Measurements from ENCODE around the gene TFG.
"Not testable (repeated sequence)": the region's sequence is repeated elsewhere in the genome, so short reads cannot be mapped to it uniquely, and the experiment has no call there.

Gene TFG

DNA sequence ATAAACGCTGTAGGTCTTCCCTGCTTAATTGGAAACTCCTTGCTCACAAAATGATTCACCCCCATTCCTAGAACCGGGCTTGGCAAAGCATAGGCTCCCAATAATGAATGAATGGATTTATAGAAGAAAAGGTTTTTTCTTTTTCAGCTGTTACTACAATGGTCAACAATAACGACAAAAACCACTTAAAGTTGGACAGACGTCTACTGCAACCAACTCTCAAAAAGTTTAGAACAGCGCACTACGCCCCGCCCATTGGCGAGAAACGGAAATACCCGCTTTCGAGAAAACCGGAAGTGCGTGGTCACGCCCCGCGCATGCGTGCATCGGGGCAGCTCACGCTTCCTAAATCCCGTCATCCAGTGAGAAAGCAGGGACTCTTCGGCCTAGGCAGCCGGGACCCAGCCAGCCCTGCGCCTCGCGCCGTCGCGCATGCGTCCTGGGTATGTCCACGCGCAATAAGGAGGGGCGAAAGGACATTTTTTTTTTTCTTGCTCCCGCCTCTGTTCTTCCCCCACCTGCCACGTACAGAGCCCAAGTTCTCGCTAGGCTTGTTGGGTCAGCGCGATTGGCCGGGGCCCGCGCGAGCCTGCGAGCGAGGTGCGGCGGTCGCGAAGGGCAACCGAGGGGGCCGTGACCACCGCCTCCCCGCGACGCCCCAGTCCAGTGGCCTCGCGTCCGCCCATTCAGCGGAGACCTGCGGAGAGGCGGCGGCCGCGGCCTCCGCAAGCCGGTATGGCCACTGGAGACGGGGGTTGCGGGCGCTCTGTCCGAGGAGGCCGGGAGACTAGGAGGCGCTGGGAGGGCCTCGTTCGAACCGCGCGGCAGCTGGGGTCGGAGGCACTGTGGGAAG is at the start of gene TFG:
TFG (plus strand) TSS at position 506 of the 853 bp plus-strand sequence. CDS start 4,192 bp downstream, outside the sequence.
- peak; percentile 95 for DNase-seq (ENCODE audit: low read depth, low spot score)
- H3K27ac ChIP-seq = peak within 1 kb of the TSS; percentile 93

- not testable (repeated sequence) for H3K27ac ChIP-seq; DNase-seq (ENCODE audit: low read depth, low spot score)
These were observed 48.0 kb upstream of the TFG start for GRCh38 chr3:100661294-100661693.

DNA sequence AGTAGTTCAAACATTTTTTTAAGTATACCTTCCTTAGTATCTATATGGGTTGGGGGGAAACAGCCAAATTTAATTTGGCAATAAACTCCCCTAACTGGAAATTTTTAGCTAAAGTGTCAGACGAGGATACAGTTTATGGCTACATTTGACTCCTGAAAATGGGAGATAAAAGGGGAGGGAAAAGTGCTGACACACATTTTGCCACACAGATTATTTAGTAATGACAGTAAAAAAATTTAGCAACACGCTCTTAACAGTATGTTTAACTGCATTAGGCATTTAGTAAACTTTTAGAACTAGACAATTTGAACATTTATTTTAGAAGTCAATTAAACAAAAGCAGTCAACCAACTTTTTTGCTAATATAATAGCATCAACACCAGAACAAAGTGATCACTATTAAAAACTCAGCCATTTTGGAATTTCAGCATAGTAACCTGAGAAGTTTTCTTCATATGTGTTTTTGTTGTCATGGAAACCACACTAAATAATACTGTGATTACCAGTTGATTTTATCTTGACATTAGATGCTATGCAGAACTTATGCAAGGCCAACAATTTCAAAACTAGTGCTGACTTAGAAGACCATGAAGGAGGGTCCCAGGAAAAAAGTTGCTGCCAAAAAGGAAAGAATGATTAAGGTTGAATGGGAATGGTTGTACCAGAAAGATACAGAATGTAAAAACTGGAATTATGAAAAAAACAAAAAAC is 47.0 kb upstream of the TFG start:
- no peak for DNase-seq (ENCODE audit: low read depth, low spot score)
- no peak overlapping the region for H3K27ac ChIP-seq

DNA sequence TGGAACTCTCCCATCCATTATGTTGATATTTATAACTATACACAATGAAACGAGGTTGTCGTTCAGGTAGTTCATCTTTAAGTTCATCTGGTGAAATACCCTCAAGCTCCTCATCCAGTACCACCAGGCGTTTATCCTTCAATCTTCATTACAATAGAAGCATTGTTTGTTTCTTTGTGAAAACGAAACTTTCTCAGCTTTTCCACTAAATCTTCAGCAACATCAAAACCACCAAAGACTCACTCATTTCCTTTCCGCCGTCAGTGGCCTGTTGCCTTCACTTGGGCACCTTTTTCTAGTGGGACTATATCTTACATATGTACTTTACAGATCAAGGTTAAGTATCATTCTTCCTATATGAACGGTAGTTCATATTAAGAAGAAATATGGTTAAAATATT is 44.1 kb upstream of the TFG start:
- no peak for DNase-seq (ENCODE audit: low read depth, low spot score)
- no peak overlapping the region for H3K27ac ChIP-seq

DNA sequence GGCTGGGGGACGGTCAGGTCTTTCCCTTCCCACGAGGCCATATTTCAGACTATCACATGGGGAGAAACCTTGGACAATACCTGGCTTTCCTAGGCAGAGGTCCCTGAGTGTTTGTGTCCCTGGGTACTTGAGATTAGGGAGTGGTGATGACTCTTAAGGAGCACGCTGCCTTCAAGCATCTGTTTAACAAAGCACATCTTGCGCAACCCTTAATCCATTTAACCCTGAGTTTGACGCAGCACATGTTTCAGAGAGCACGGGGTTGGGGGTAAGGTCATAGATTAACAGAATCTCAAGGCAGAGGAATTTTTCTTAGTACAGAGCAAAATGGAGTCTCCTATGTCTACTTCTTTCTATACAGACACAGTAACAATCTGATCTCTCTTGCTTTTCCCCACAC is 42.6 kb upstream of the TFG start:
- not testable (repeated sequence) for H3K27ac ChIP-seq; DNase-seq (ENCODE audit: low read depth, low spot score)

GRCh38 chr3:100667316-100667715 is 42.0 kb upstream of the TFG start:
- H3K27ac ChIP-seq; DNase-seq (ENCODE audit: low read depth, low spot score): not testable (repeated sequence)

GRCh38 chr3:100670995-100671394 is 38.3 kb upstream of the TFG start:
- DNase-seq (ENCODE audit: low read depth, low spot score); H3K27ac ChIP-seq: not testable (repeated sequence)

DNA sequence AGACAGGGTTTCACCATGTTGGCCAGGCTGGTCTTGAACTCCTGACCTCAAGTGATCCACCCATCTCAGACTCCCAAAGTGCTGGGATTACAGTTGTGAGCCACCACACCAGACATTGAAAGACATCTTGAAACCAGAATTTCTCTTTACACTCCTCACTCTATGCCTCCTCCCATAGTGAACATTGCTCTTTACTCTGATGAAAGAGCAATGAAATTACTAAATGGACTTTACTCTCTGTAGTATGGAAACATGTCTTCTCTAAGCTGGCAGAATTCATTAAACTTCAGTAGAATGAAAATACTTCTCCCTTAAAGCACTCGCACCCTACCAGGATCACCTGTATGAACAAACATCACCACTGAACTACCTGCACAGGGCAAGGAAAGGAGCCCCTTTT is 27.8 kb upstream of the TFG start:
- no peak overlapping the region for H3K27ac ChIP-seq
- DNase-seq (ENCODE audit: low read depth, low spot score) = no peak

DNA sequence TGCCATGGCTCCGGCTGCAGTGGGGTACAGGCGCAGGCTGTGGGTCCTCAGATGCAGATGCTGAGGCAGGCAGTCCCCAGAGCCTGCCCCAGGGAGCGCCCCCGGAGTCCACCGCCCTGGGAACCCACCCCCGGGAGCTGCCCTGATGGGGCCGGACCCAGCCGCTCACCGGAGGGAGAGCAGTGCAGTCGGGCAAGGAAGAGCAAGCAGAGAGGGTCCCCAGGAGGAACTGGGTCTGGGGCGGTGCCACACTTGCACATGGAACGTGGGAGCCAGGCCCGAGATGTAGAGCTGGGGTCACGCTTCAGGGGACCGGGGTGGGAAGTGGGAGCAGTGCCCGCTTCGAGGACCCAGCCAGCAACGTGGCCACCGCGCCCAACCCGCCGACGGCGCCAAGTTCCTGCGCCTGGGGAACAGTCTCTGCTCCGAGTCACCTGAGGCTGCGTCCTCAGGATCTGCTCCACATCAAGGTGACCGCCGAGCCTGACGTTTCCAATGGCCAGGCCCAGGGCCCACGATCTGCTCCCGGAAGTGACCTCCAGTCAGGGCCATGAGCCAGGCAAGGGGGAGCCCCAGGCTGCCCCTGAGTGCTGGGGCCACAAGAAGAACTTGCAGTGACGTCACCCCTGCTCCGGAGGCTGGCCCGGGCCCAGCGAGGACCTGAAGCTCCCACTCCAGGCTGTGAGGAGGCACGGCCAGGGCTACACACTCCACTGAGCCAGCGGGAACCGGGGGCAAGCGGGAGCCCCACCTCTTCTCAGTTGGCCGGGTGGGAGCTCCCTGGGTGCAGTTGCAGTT is 27.0 kb upstream of the TFG start:
- DNase-seq (ENCODE audit: low read depth, low spot score) = no peak

DNA sequence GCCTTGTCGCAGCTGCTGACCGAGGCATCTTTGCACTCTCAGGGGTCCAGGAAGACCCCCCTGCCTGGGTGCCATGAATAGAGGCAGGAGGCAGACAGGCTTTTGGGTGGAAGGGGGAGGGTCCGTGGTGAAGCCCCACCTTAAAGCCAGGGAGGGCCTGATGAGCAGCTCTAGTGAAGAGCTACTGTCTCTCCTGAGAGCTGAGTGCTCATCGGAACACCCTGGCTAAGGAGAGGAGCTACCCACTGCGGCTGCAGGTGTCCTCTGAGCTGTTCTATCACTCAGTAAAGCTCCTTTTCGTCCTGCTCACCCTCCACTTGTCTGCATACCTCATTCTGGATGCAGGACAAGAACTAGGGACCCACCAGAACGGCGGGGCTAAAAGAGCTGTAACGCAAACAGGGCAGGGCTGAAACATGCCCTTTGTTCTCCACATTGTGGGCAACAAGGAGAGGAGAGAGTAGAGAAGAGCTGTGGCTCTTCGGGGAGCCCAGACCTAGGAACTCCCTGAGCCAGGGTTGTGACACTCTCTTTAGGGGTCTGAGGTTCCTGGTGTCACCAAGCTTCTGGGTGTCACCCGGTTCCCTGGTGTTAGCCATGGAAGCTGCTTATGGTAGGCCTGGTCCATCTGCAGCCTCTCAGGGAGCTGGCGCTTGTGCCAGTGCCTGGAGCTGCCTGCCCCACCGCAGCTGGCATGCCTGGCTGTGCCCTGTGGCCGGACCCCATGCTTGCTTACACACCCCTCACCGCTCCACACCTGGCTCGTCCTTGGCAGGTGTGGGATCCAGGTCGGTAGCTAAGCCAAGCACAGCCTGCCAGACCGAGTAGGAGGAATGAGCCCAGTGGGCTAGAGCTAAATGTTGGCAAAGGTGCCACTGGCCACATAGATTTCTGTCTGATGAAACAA is 26.2 kb upstream of the TFG start:
- DNase-seq (ENCODE audit: low read depth, low spot score) = no peak
- no peak overlapping the region for H3K27ac ChIP-seq

More for the DNA sequence above, 27.0 kb upstream of the TFG start:
- H3K27ac ChIP-seq = no peak overlapping the region

GRCh38 chr3:100693225-100693624 is 16.1 kb upstream of the TFG start:
- H3K27ac ChIP-seq = no peak overlapping the region
- no peak for DNase-seq (ENCODE audit: low read depth, low spot score)

GRCh38 chr3:100695696-100696095 is 13.6 kb upstream of the TFG start:
- DNase-seq (ENCODE audit: low read depth, low spot score) = no peak
- no peak overlapping the region for H3K27ac ChIP-seq

GRCh38 chr3:100696161-100696560 is 13.1 kb upstream of the TFG start:
- DNase-seq (ENCODE audit: low read depth, low spot score) = no peak
- H3K27ac ChIP-seq = peak overlapping the region; percentile 0

- no peak for DNase-seq (ENCODE audit: low read depth, low spot score)
These were observed 12.1 kb upstream of the TFG start for GRCh38 chr3:100697172-100697571.

GRCh38 chr3:100697723-100698285 is 11.5 kb upstream of the TFG start:
- no peak overlapping the region for H3K27ac ChIP-seq
- DNase-seq (ENCODE audit: low read depth, low spot score) = no peak

More at GRCh38 chr3:100697172-100697571, 12.1 kb upstream of the TFG start:
- H3K27ac ChIP-seq = no peak overlapping the region

- DNase-seq (ENCODE audit: low read depth, low spot score) = no peak
- H3K27ac ChIP-seq = no peak overlapping the region
These were observed 10.6 kb upstream of the TFG start for GRCh38 chr3:100698736-100699135.

DNA sequence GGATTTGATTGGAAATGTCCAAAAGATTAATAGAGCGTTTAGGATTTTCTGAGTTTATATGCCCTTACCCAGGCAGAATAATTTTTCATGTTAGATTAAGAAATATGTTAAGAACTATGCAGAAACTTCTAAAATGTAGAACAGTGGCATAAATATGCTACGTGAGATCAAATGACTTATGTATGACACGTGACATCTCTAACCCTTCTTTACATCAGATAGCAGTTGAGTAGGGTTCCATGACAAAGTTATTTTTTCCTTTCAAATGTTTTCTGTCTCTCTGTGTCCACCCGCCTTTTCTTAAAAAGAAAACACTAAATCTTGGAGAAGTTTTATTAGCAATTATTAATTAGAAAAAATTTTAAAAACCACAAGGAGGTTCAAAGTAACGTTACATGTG is 8.6 kb upstream of the TFG start:
- no peak for DNase-seq (ENCODE audit: low read depth, low spot score)
- no peak overlapping the region for H3K27ac ChIP-seq

DNA sequence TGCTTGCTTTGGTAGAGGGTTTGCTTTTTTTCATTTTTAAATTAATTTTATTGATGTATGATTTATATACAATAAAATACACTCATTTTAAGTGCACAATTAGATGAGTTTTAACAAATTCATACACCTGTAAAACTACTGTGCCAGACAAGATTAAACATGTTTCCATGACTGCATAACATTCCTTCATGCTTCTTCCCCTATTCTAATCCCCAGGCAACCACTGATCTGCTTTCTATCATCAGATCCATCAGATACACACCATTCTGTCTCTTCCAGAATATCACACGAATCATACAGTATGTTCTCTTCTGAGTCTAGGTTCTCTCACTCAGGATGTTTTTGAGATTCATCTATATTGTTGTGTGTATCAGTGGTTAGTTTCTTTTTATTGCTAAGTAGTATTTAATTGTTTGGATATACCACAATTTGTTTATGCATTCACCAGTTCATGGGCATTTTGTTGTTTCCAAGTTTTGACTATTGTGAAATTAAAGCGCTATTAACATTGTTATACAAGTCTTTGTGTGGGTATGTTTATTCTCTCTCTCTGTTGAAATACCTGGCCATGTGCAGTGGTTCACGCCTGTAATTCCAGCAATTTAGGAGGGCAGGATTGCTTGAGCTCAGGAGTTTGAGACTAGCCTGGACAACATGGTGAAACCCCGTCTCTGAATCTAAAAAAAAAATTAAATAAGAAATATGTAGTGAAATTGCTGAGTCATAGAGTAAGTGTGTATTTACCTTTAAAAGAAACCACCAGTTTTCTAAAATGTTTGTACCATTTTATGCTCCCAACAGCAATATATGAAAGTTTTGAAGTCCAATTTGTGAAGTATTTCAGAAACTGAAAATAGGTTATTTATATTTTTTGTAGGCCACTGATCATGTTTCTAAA is 7.0 kb upstream of the TFG start:
- DNase-seq (ENCODE audit: low read depth, low spot score) = peak; percentile 43
- peak overlapping the region; percentile 51 for H3K27ac ChIP-seq
